ENCODE measurements around the gene MFSD6. TPM values are rescaled to one million over a fixed set of nuclear protein-coding genes. Genes with fewer than 3 reads are reported as not detected.

The MFSD6 gene
- 10.4 and 10.6 TPM in 2 replicates for total RNA-seq

GRCh38 chr2:190407662-190408537 is at the start of gene MFSD6:
Gene MFSD6, plus strand, starts transcription at chr2:190408355. Its CDS starts 27,675 bp downstream, at chr2:190436030.

GRCh38 chr2:190534310-190535120 is 126.4 kb downstream of the MFSD6 start, which contains the start of gene NEMP2:
Gene NEMP2, minus strand, starts transcription at chr2:190534722. Its CDS starts 67 bp downstream, at chr2:190534655.

Other genes starting within 250 kb of the MFSD6 start
- gene HIBCH, start 88.5 kb upstream of the MFSD6 start, total RNA-seq, result 11.2 and 18.2 TPM in 2 replicates
- 12.0 and 15.4 TPM in 2 replicates for gene INPP1, start 64.8 kb upstream of the MFSD6 start, total RNA-seq
- 3.4 and 4.0 TPM in 2 replicates for gene NEMP2, start 126.4 kb downstream of the MFSD6 start, total RNA-seq
- gene NAB1, start 240.7 kb downstream of the MFSD6 start, total RNA-seq, result 36.4 and 48.2 TPM in 2 replicates

Measured in dermis lymphatic vessel endothelial cell (primary cell).